ENCODE data around the gene CST4. TPM values are rescaled to one million over a fixed set of nuclear protein-coding genes. Genes with fewer than 3 reads are reported as not detected.
"Not testable (repeated sequence)": the region's sequence is repeated elsewhere in the genome, so short reads cannot be mapped to it uniquely, and the experiment has no call there.

CST4 gene
- not detected in 2 replicates for polyA plus RNA-seq (2014; cell fraction: cytosol; rRNA removed)
- not detected in 2 replicates for polyA plus RNA-seq (2014; cell fraction: nucleus; rRNA removed)

GRCh38 chr20:23688684-23689398 is at the start of gene CST4:
TSS of gene CST4 (minus strand) at chr20:23689038. CDS start at chr20:23688969, 69 bp downstream.
- not testable (repeated sequence) for DNase-seq (ENCODE audit: low spot score)

GRCh38 chr20:23735391-23735790 is 46.6 kb upstream of the CST4 start:
- not testable (repeated sequence) for DNase-seq (ENCODE audit: low spot score)

- DNase-seq (ENCODE audit: low spot score): not testable (repeated sequence)
These were observed 46.1 kb upstream of the CST4 start for GRCh38 chr20:23734949-23735348.

- DNase-seq (ENCODE audit: low spot score): not testable (repeated sequence)
These were observed 45.6 kb upstream of the CST4 start for GRCh38 chr20:23734440-23734839.

- no peak for DNase-seq (ENCODE audit: low spot score)
These were observed 38.2 kb upstream of the CST4 start for GRCh38 chr20:23727016-23727415.

- DNase-seq (ENCODE audit: low spot score): no peak
These were observed 36.3 kb upstream of the CST4 start for GRCh38 chr20:23725102-23725501.

- DNase-seq (ENCODE audit: low spot score): peak; percentile 11
These were observed 34.9 kb upstream of the CST4 start for GRCh38 chr20:23723659-23724307.

- DNase-seq (ENCODE audit: low spot score): not testable (repeated sequence)
These were observed 34.0 kb upstream of the CST4 start for GRCh38 chr20:23722851-23723250.

GRCh38 chr20:23721962-23722361 is 33.1 kb upstream of the CST4 start:
- DNase-seq (ENCODE audit: low spot score): no peak

- not testable (repeated sequence) for DNase-seq (ENCODE audit: low spot score)
These were observed 30.5 kb upstream of the CST4 start for GRCh38 chr20:23719351-23719750.

GRCh38 chr20:23711778-23712177 is 22.9 kb upstream of the CST4 start:
- DNase-seq (ENCODE audit: low spot score): not testable (repeated sequence)

- DNase-seq (ENCODE audit: low spot score): no peak
These were observed 21.9 kb upstream of the CST4 start for GRCh38 chr20:23710771-23711170.

GRCh38 chr20:23705895-23706294 is 17.1 kb upstream of the CST4 start:
- no peak for DNase-seq (ENCODE audit: low spot score)

- DNase-seq (ENCODE audit: low spot score): no peak
These were observed 13.2 kb upstream of the CST4 start for GRCh38 chr20:23702021-23702420.

- DNase-seq (ENCODE audit: low spot score): no peak
These were observed 12.1 kb upstream of the CST4 start for GRCh38 chr20:23700931-23701330.

GRCh38 chr20:23697947-23698346 is 9.1 kb upstream of the CST4 start:
- DNase-seq (ENCODE audit: low spot score): no peak

- not testable (repeated sequence) for DNase-seq (ENCODE audit: low spot score)
These were observed 6.2 kb upstream of the CST4 start for GRCh38 chr20:23695068-23695395.

GRCh38 chr20:23694178-23695067 is 5.6 kb upstream of the CST4 start:
- DNase-seq (ENCODE audit: low spot score): not testable (repeated sequence)

GRCh38 chr20:23692725-23693619 is 4.1 kb upstream of the CST4 start:
- not testable (repeated sequence) for DNase-seq (ENCODE audit: low spot score)

- no peak for DNase-seq (ENCODE audit: low spot score)
These were observed 2.8 kb upstream of the CST4 start for GRCh38 chr20:23691675-23692074.

GRCh38 chr20:23690581-23690980 is 1.7 kb upstream of the CST4 start:
- no peak for DNase-seq (ENCODE audit: low spot score)
